HT-29 (cell line): Measurements from ENCODE around the gene PIK3CD. TPM values are rescaled to one million over a fixed set of nuclear protein-coding genes. Genes with fewer than 3 reads are reported as not detected.
"Not testable (repeated sequence)": the region's sequence is repeated elsewhere in the genome, so short reads cannot be mapped to it uniquely, and the experiment has no call there.

Source experiments
- DNase-seq: peaks from one replicate; pipeline ENCODE4 v3.0.0-alpha.2; 2015; ENCODE audit warnings: low spot score
- total RNA-seq: library from RNA; depleted of rRNA; stranded (reverse); fragments of >200 nt; shearing (Covaris generic); gene quantifications from 2 replicates; pipeline ENCODE4 v1.2.3, GENCODE V29; 2014

PIK3CD gene
- total RNA-seq, 1 experiment from 2014 or later: 0.05 TPM

DNA sequence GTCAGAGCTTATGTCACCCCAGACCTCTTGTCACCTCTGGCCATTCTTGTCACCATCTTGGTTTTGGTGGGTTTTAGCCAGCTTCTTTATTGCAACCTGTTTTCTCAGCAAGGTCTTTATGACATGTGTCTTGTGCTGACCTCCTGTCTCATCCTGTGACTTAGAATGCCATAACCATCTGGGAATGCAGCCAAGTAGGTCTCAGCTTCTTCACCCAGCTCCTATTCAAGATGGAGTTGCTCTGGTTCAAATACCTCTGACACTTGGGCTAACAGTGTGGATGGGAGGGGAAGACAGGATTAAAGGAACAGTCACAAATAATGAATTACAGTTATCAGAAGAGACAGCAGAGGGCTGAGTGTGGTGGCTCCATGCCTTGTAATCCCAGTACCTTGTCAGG is 30.5 kb upstream of the PIK3CD start:
- DNase-seq: no peak

DNA sequence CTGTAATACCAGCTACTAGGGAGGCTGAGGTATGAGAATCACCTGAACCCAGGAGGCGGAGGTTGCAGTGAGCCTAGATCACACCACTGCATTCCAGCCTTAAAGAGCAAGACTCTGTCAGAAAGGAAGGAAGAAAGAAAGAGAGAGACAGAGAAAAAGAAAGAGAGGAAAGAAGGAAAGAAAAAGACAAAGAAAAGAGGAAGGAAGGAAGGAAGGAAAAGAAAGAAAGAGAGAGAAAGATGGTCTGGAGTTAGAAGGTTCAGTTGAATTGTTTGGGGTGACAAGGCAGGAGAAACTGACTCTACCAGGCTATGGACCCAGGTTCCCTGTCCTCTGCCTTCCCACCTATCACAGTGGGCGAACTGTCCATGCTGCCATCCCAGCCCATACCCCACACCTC is 27.4 kb upstream of the PIK3CD start:
- DNase-seq: no peak

DNA sequence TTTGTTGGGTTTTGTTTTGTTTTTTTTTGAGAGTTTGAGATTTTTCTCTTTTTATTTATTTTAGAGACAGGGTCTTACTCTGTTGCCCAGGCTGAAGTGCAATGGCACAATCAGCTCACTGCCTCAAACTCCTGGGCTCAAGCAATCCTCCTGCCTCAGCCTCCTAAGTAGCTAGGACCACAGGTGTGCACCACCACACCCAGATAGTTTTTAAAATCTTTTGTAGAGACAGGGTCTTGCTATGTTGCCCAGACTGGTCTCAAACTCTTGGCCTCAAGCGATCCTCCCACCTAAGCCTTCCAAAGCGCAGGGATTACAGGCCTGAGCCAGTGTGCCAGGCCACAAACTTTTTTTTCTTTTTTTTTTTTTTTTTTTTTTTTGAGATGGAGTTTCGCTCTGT is 26.5 kb upstream of the PIK3CD start:
- DNase-seq: not testable (repeated sequence)

DNA sequence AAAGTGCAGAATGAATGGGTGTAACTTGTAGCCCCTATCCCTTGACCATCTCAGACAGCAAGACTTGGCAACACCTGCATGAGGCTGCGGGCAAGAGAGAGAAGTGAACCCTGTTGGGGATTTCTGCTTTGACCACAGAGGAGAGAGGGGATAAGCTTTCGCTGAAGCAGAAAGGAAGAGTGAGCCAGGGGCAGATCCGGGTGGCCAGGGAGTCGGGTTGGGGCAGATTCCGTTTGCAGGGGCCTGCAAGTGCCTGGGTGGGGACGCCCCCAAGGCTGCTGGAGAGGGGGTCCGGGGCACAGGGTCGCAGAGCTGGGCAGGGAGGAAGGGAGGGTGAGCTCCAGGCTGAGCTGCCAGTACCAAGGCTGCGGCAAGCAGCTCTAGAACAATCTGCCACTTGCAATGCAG is 25.3 kb upstream of the PIK3CD start:
- DNase-seq: no peak

DNA sequence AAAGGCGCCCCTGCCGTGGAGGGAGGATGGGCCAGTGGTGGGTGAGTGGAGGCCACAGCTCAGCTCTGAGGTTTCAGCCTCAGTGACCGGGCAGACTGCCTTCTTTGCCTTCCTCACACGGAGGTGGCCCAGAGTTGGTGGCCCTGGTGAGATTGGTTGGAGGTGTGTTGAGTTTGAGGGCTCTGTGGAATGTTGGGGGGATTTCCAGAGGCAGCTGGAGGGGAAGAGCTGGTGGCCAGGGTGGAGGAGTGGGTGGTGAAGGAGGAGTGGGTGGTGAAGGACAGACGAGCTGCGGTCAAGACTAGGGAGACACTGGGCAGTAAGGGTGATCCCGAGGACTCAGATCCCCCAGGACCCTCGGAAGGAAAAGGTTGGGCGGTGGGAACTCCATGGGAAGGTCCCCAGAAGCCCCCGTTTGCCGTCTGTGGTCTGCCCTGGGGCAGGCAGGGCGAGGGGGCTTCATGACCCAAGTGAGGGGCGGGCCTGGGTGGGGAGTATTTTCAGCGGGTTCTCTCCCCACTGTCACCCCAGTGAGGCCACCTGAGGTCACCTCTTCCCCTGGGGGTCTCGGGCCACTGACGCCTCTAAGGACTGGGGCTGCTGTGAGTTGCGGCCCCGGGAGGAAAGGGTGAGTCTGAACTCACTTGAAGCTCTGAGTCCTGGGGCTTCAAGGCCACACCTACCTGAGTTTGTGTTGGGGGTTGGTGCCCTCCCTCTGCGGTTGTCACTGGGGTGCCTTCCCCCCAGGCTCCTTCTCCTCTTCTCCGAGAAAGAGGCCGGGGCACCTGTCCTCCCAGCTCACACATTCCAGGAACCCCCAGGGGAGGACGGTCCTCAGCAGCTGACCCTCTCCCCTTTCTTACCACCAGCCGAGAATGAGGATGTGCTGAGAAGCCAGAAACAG is 22.7 kb upstream of the PIK3CD start:
- DNase-seq: no peak

DNA sequence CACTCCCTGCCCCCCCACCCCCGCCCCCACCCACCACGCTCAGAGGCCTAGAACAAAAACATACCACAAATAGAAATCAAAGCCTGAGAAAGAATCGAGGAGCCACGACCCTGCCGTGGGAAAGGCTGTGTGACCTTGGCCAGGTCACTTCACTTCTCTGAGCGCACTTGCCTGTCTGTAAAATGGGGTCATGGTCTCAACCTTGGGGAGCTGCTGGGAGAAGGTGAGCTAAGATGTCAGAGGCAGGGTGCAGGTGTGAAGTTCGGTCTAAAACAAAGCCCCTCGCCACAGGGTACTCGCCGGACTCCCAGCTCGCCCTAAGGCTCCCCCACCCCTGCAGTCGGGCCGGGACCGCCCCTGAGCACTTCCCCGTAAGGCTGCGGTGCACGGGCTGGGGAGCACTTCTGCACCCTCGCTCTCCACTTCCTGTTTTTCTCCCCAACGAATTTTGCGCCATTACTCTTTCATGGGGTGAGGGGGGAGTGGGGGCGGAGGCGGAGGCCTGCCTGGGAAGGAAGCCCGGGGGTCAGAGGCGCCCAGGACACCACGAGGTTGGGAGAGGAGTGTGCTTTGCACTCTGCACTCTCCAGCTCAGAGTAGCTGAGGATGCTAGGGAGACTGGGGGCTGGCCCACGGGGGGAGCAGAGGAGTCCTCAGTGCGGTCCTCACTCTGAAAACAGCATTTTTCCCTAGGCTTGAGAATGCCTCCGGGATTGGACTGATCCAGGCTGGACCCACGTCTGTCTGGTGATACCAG is 21.9 kb upstream of the PIK3CD start:
- DNase-seq: no peak

DNA sequence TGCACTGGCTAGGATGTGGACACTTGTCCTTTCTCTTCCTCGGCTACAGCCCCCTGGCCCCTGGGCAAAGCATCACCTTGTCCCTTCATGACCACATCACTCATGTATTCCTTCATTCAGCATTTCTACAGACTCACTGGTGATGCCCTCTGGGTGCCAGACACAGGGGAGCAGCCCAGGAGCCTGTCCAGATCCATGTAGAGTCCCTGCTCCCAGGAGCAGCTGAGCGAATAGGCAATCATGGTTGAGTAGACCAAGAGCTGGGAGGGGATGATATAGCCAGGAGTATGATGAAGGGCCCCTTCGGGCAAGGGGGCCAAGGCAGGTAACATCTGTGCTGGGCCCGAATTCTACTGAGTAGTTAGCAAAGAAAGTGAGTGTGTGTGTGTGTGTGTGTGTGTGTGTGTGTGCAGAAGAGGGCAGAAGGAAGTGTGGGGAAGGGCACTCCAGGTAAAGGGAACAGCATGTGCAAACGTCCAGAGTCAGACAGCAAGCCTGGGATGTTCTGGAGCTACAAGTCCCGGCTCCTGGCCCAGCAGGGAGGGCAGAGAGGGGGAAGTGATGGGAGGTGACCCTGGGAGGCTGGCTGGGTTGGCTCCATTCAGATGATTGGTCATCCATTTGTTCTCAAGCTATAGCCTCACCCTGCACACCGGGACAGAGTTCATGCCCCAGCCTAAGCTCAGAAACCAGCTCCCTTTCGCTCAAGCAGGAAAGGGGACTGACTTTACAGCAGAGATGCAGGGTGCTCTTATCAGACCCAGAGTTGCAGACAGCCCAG is 21.0 kb upstream of the PIK3CD start:
- no peak for DNase-seq

DNA sequence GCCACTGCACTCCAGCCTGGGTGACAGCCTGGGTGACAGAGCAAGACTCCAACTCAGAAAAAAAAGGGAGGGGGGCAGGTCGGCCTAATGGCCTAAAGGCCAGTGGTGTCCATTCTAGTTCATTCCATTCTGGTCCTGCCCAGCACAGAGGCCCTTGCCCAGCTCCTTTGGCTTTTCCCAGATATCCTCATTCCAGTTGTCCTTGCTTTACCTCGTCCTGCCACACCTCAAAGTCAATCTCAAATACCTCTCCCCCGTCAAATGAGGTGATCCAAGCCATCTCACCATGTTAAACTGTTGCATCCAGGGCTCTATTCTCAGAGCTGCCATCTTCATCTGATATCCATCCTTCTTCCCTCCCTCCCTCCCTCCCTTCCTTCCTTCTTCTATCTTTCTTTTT is 19.9 kb upstream of the PIK3CD start:
- DNase-seq: no peak

DNA sequence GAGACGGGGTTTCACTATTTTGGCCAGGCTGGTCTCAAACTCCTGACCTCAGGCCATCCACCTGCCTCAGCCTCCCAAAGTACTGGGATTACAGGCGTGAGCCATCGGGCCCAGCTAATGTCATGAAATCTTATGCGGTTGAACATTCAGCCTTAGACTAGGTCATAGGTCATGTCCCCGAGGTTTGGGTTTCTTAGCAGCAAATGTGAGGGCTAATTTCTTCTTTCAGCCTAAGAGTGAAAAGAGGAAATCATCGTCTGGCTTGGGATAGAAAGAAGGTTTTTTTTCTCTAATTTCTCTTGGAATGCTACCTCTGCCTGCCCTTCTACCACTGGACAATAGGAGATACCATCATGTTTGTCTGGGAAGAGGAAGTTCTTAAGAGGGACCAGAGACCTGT is 18.0 kb upstream of the PIK3CD start:
- no peak for DNase-seq

DNA sequence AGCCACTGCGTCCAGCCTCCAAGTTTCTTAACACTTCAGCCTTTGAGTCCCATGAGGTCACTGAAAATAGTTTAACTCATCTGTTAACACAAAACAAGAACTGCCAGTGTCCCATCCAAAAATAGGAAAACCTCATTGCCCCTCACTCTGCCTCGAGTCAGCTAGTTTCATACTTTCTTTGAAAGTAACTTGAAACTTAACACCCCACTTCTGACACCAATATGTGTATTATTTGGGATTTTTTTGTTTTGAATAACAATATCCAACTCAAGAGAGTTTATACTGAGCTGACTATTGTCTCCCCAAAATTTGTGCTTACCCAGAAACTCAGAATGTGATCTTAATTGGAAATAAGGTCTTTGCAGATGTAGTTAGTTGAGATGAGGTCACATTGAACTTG is 16.9 kb upstream of the PIK3CD start:
- DNase-seq: no peak

DNA sequence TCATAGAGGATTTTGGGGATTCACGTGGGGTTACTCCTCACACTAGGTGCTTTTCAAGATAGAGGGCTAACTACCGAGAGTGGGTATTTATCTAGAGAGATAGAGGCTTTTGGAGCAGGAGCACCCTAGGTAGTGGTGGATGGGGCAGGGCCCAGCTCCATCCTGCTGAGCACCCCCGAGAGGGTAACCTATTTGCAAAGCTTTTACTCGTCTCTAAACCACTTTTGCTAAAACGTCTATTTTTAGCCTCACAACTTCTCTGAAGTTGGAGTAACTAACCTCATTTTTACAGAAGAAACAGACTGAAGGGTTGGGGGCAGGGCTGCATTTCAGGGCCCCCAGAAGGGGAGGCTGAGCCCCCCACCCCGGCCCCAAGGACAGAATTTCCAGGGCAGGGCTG is 12.3 kb upstream of the PIK3CD start:
- no peak for DNase-seq

DNA sequence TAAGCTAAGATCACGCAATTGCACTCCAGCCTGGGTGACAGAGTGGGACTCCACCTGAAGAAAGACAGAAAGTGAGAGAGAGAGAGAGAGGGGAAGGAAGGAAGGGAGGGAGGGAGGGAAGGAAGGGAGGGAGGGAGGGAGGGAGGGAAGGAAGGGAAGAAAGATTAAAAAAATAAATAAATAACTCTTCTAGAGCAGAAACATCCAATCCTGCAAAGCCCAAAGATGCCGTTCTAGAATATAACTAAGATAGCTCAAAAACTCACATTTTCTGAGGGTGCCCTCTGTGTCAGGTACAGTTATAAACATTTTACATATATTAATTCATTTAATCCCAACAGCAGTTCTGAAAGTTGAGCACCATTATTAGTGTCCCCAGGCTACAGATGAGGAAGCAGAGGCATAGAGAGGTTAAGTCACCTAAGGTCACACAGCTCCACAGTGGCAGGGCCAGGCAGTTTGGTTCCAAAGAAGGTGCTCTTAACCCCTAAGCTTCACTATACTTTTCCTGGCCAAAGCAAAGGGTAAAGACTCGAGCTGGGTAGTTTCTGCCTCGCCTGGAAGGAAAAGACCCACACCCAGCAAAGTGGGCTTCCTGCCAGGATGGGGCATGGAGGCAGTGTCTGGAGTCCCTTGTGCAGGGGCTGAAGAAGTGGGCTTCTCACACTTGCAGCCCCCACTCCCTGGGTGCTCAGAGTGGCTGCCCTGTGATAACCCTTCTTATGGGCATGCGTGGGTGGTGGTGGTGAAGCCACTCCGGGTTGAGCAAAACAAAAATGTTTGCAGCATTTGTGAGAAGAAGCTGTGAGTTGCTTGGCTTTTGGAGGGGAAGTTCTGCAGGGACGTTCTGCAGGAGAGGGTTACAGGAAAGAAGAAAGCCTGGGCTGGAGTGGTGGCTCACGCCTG is 7.9 kb upstream of the PIK3CD start:
- DNase-seq: no peak

DNA sequence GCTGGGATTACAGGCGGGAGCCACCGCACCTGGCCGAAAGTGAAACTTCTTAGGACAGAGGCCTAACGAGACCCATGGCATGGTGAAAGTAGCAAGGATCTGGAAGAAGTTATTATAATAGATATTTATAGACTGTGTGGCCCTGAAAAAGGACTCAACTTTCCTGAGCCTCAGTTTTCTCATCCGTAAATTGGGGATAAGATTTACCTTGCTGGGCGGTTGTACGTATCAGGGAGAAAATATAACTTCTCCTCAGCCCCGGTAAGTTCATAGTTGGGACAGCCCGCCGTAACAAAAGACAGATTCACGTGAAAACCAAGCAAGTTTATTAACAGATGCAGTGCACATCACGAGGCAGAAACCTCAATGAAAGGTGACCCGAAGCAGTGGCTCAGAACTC is 5.5 kb upstream of the PIK3CD start:
- no peak for DNase-seq

DNA sequence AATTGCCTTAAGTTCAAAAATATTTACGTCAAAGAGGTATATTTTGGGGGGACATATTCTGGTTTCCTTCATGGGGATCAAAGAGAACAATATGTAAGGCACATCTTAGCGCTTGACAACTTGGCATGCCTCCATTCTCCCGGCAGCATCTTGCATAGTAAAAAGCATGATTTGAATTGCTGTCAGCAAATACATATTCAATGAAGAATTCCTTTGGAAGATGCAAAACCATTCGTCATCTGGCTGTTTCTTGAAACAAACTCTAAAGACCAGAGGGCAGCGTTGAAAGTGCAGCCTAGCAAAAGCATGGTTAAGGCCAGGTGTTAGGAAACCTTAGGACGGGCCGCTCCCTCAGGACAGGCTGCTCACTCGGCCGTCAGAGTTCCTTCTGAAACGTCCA is 3.4 kb upstream of the PIK3CD start:
- no peak for DNase-seq

DNA sequence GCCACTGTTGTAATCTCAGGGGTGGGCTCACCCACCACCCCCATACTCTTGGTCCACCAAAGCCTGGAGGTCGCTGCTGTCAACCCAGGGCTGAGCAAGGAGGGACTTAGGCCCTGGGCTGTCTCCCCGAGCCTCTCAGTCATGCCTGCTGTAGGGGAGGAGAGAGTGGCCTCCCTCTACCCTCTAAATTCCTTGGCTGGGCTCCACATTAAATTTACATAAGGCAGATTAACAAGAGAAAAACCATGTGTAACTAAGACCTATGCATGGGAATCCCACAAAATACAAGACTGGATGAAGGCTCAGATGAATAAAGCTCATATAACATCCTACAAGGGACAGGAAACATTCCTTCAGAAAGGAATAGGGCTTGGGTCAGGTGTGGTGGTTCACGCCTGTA is 1.8 kb upstream of the PIK3CD start:
- DNase-seq: no peak

DNA sequence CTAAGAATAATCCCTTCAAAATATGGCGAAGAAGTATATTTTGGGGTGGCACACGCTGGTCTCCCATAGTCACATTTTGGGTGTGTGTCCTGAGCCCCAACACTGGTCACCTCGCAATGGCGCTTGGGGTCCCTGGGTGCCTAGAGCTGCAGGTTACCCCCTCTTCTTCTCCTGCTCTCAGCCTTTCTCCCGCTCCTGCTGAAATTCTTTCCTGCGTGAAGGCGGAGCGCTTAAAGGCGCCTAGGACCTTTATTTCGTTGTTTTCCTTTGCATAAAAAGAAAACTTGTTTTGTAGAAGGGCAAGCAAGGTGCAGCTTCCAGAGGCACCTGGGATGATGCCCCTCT is 339 bp upstream of the PIK3CD start:
- DNase-seq: no peak

DNA sequence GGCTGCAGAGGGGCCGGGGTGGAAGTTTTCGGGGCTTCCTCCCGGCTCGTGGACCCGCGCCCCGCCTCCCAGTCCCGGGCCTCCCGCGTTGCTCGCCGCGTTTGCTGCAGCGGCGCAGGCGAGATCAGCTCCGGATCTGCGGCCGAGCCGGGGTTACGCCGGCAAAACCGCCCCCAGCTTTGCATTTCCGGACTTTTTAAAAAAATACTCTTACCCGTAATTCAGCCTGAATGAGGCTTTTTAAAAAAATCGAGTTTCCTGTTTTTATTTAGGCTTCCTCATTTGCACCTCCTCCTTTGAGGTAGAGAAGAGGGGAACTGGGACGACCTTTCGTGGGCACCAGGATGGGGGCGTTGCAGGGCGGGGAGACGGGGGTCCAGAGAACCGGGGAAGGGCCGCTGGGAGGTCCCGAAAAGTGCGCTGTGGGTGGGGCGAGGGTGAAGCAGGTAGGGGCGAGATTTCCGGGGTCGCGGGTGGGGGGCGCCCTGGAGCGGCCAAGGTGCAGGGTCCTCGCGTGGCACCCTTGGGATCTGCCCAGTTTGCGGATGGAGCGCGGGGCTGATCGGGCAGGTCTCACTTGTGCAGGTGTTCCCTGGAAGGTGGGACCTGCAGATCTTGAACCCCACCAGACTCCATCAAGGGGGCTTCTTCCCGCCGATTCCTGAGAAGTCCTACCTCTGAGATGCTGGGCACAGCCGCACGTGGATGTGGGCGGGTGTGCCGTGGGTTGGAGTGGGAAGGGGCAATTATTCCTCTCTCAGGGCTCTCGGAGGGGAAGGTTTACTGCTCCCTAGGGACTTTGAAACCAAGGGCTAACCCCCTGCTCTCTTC is 1.1 kb downstream of the PIK3CD start:
- no peak for DNase-seq

DNA sequence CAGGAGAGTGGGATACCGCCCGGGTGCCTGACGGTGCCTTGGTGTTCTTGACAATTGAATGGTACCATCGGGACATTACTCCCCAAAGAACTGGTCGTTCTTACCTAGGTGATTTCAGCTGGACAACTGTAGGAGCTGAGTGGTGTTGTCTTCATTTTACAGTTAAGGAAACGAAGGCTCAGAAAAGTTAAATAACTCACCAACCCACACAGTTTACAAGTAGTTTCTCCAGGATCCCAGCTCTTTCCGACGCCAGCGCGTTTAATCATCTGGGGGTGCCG is 1.6 kb downstream of the PIK3CD start:
- DNase-seq: no peak

DNA sequence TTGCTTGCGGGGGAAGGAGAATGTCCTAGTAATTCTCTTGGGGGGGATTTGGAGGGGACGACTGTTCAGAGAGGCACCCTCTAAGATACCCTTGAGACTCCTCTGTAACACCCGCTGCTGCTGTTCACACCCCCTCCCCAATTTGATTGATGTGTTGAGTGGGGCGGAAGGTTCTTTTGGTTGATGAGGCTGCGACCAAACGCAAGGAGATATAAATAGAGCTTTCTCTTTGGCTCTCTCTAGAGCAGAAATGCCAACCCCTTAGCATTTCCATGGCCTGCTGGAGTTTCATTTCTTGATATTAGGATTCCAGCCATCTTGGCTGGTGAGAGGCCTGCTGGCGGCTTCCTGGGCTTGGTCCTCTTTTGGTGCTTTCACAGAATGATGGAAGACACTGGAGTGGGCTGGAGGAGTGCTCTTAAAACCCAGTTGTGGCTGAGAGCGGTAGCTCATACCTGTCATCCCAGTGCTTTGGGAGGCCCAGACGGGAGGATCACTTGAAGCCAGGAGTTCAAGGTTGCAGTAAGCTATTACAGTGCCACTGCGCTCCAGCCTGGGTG is 2.0 kb downstream of the PIK3CD start:
- no peak for DNase-seq
